ENCODE data around the gene IL10RB. TPM values are rescaled to one million over a fixed set of nuclear protein-coding genes. Genes with fewer than 3 reads are reported as not detected.

IL10RB gene
- total and polyA plus RNA-seq, 2 experiments from 2014 or later: 27.1 to 29.2 TPM

DNA sequence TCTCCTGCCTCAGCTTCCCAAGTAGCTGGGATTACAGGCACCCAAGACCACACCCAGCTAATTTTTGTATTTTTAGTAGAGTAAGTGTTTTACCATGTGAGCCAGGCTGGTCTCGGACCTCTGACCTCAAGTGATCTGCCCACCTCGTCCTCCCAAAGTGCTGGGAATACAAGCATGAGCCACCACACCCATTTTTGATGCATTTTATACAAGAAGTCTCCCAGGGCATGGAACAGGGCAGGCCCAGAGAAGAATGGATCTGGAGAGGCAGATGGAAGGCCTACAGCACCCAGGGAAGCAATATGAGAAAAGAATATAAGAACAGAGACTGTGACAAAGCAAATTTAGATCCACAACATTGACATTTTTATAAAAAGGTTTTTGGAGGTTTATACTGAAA is 39.8 kb downstream of the IL10RB start:
- H3K79me2 ChIP-seq: no peaks in the 10 kb centered on the region
- TF ChIP-seq, protein P1, sequence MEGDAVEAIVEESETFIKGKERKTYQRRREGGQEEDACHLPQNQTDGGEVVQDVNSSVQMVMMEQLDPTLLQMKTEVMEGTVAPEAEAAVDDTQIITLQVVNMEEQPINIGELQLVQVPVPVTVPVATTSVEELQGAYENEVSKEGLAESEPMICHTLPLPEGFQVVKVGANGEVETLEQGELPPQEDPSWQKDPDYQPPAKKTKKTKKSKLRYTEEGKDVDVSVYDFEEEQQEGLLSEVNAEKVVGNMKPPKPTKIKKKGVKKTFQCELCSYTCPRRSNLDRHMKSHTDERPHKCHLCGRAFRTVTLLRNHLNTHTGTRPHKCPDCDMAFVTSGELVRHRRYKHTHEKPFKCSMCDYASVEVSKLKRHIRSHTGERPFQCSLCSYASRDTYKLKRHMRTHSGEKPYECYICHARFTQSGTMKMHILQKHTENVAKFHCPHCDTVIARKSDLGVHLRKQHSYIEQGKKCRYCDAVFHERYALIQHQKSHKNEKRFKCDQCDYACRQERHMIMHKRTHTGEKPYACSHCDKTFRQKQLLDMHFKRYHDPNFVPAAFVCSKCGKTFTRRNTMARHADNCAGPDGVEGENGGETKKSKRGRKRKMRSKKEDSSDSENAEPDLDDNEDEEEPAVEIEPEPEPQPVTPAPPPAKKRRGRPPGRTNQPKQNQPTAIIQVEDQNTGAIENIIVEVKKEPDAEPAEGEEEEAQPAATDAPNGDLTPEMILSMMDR (IDR thresholded peaks at IDR 0.05; ENCODE audit: poor library complexity): no peak
- TF ChIP-seq EZH2 (IDR thresholded peaks at IDR 0.05; ENCODE audit: borderline replicate concordance) (no peak), EZH2phosphoT487 (IDR thresholded peaks at IDR 0.05; ENCODE audit: low read depth, severe bottlenecking, unreplicated experiment) (no peak)
- H3K4me3 ChIP-seq: no peak overlapping the region
- no peak overlapping the region for H3K27ac ChIP-seq
- H4K20me1 ChIP-seq (ENCODE audit: insufficient read depth, poor library complexity, severe bottlenecking): no peaks in the 10 kb centered on the region
- no peaks in the 10 kb centered on the region for H3K36me3 ChIP-seq (replicated peaks; ENCODE audit: insufficient read depth, low read depth)
- no peak for DNase-seq (ENCODE audit: low spot score)
- no peaks in the 10 kb centered on the region for H3K9me3 ChIP-seq (ENCODE audit: low read depth)
- no peaks in the 10 kb centered on the region for H3K27me3 ChIP-seq
- 93% methylated on average over 2 of the region's 2 CpGs for WGBS (ENCODE audit: low lambda C conversion rate, missing lambda C conversion rate)
- H3K9me2 ChIP-seq (replicated peaks; ENCODE audit: insufficient read depth): no peaks in the 10 kb centered on the region
- no peak overlapping the region for H3K4me2 ChIP-seq
- peaks cover 7% of the 10 kb centered on the region for H3K4me1 ChIP-seq (ENCODE audit: insufficient read depth)
- H2AFZ ChIP-seq: no peak overlapping the region

- TF ChIP-seq, protein P1 (IDR thresholded peaks at IDR 0.05; ENCODE audit: poor library complexity): peak; percentile 11
- TF ChIP-seq EZH2 (IDR thresholded peaks at IDR 0.05; ENCODE audit: borderline replicate concordance) (no peak), EZH2phosphoT487 (IDR thresholded peaks at IDR 0.05; ENCODE audit: low read depth, severe bottlenecking, unreplicated experiment) (no peak)
- H3K79me2 ChIP-seq: no peaks in the 10 kb centered on the region
- H4K20me1 ChIP-seq (ENCODE audit: insufficient read depth, poor library complexity, severe bottlenecking): no peaks in the 10 kb centered on the region
- no peaks in the 10 kb centered on the region for H3K4me1 ChIP-seq (ENCODE audit: insufficient read depth)
- no peaks in the 10 kb centered on the region for H3K9me2 ChIP-seq (replicated peaks; ENCODE audit: insufficient read depth)
- H2AFZ ChIP-seq: no peak overlapping the region
- H3K4me2 ChIP-seq: no peak overlapping the region
- DNase-seq (ENCODE audit: low spot score): no peak
- WGBS (ENCODE audit: low lambda C conversion rate, missing lambda C conversion rate): 35% methylated on average over 6 of the region's 6 CpGs
- no peaks in the 10 kb centered on the region for H3K36me3 ChIP-seq (replicated peaks; ENCODE audit: insufficient read depth, low read depth)
- no peaks in the 10 kb centered on the region for H3K9me3 ChIP-seq (ENCODE audit: low read depth)
- H3K4me3 ChIP-seq: no peak overlapping the region
- no peaks in the 10 kb centered on the region for H3K27me3 ChIP-seq
- H3K27ac ChIP-seq: no peak overlapping the region
Measured at GRCh38 chr21:33308586-33309490, 42.7 kb downstream of the IL10RB start.

- Histone ChIP-seq H3K4me1 (ENCODE audit: insufficient read depth) (no peaks in the 10 kb centered on the region), H3K9me2 (replicated peaks; ENCODE audit: insufficient read depth) (no peaks in the 10 kb centered on the region), H3K79me2 (no peaks in the 10 kb centered on the region), H3K4me3 (no peak overlapping the region), H3K9me3 (ENCODE audit: low read depth) (no peaks in the 10 kb centered on the region), H3K27me3 (no peaks in the 10 kb centered on the region), H4K20me1 (ENCODE audit: insufficient read depth, poor library complexity, severe bottlenecking) (no peaks in the 10 kb centered on the region), H3K27ac (no peak overlapping the region), H2AFZ (no peak overlapping the region), H3K4me2 (no peak overlapping the region), H3K36me3 (replicated peaks; ENCODE audit: insufficient read depth, low read depth) (no peaks in the 10 kb centered on the region)
- TF ChIP-seq EZH2 (IDR thresholded peaks at IDR 0.05; ENCODE audit: borderline replicate concordance) (no peak), EZH2phosphoT487 (IDR thresholded peaks at IDR 0.05; ENCODE audit: low read depth, severe bottlenecking, unreplicated experiment) (no peak)
- TF ChIP-seq, protein P1 (IDR thresholded peaks at IDR 0.05; ENCODE audit: poor library complexity): no peak
- WGBS (ENCODE audit: low lambda C conversion rate, missing lambda C conversion rate): 89% methylated on average over 1 of the region's 1 CpG
- DNase-seq (ENCODE audit: low spot score): no peak
Measured at GRCh38 chr21:33309778-33310177, 43.6 kb downstream of the IL10RB start.

Data from hepatocyte (in vitro differentiated cells).